ENCODE measurements around the gene CENPK.

CENPK gene

GRCh38 chr5:65480306-65480865, 82.6 kb downstream of the CENPK start:
- Histone ChIP-seq H3K36me3 (replicated peaks in 1 of 2; ENCODE audit: control insufficient read depth in 2 of 2, insufficient read depth in 2 of 2, low read length in 2 of 2) (no peaks in the 10 kb centered on the region), H3K79me1 (ENCODE audit: low read depth, low read length) (no peaks in the 10 kb centered on the region), H3K14ac (ENCODE audit: low read length) (no peak overlapping the region), H3K4ac (ENCODE audit: low read length) (no peak overlapping the region), H2BK15ac (ENCODE audit: low read length) (no peak overlapping the region), H2BK120ac (ENCODE audit: low read depth, low read length) (no peak overlapping the region), H2AK5ac (ENCODE audit: low read depth, low read length) (no peak overlapping the region), H4K8ac (ENCODE audit: low read depth, low read length) (no peak overlapping the region), H3K9me3 (replicated peaks in 1 of 2; ENCODE audit: control insufficient read depth in 2 of 2, insufficient read depth in 1 of 2, low read depth in 1 of 2, low read length in 2 of 2) (no peaks in the 10 kb centered on the region), H3K18ac (ENCODE audit: low read length) (no peak overlapping the region), H3K9ac (ENCODE audit: low read depth, low read length, poor library complexity) (no peak overlapping the region), H3K4me3 (ENCODE audit: low read length in 2 of 2) (peak overlapping the region; percentile 48 to 74), H2AFZ (ENCODE audit: low read length) (peak overlapping the region; percentile 90), H2BK12ac (ENCODE audit: low read length) (no peak overlapping the region), H3K27ac (replicated peaks; ENCODE audit: low read length) (no peak overlapping the region), H3K27me3 (ENCODE audit: control insufficient read depth in 3 of 3, insufficient read depth in 3 of 3, low read depth in 1 of 3, low read length in 3 of 3) (no peaks in the 10 kb centered on the region), H4K91ac (ENCODE audit: low read depth, low read length, poor library complexity) (no peak overlapping the region), H3K4me2 (ENCODE audit: insufficient read depth, low read length, poor library complexity, severe bottlenecking) (peak overlapping the region; percentile 63), H3K4me1 (ENCODE audit: control insufficient read depth in 2 of 2, insufficient read depth in 1 of 2, low read depth in 1 of 2, low read length in 2 of 2) (peaks cover 2 to 8% of the 10 kb centered on the region in 2 donors), H3K23ac (ENCODE audit: low read depth, low read length, poor library complexity) (no peak overlapping the region), H2BK5ac (ENCODE audit: low read length) (no peak overlapping the region)
- WGBS, 2 donors (ENCODE audit: extremely low coverage in 2 of 2, insufficient read length in 2 of 2, insufficient replicate concordance in 1 of 2), result no CpG with 5 or more reads among the region's 15 CpGs
- DNase-seq (ENCODE audit: low spot score), result no peak

GRCh38 chr5:65479527-65479926, 83.4 kb downstream of the CENPK start:
- no peak overlapping the region for H3K9ac ChIP-seq (ENCODE audit: low read depth, low read length, poor library complexity)
- H3K4me1 ChIP-seq (ENCODE audit: control insufficient read depth in 2 of 2, insufficient read depth in 1 of 2, low read depth in 1 of 2, low read length in 2 of 2), result peaks cover 2 to 8% of the 10 kb centered on the region in 2 donors
- no peak overlapping the region for H2BK5ac ChIP-seq (ENCODE audit: low read length)
- H2AK5ac ChIP-seq (ENCODE audit: low read depth, low read length), result no peak overlapping the region
- peak overlapping the region; percentile 90 for H2AFZ ChIP-seq (ENCODE audit: low read length)
- no peak overlapping the region for H2BK12ac ChIP-seq (ENCODE audit: low read length)
- H4K91ac ChIP-seq (ENCODE audit: low read depth, low read length, poor library complexity), result no peak overlapping the region
- H4K8ac ChIP-seq (ENCODE audit: low read depth, low read length), result no peak overlapping the region
- no CpG with 5 or more reads among the region's 1 CpG for WGBS, 2 donors (ENCODE audit: extremely low coverage in 2 of 2, insufficient read length in 2 of 2, insufficient replicate concordance in 1 of 2)
- no peak overlapping the region for H3K4ac ChIP-seq (ENCODE audit: low read length)
- H3K4me3 ChIP-seq (ENCODE audit: low read length in 2 of 2), result peak overlapping the region in 1 of 2 donors; percentile 48
- H3K9me3 ChIP-seq (replicated peaks in 1 of 2; ENCODE audit: control insufficient read depth in 2 of 2, insufficient read depth in 1 of 2, low read depth in 1 of 2, low read length in 2 of 2), result no peaks in the 10 kb centered on the region
- no peak overlapping the region for H3K27ac ChIP-seq (replicated peaks; ENCODE audit: low read length)
- DNase-seq (ENCODE audit: low spot score), result no peak
- no peak overlapping the region for H2BK120ac ChIP-seq (ENCODE audit: low read depth, low read length)
- no peaks in the 10 kb centered on the region for H3K79me1 ChIP-seq (ENCODE audit: low read depth, low read length)
- H3K36me3 ChIP-seq (replicated peaks in 1 of 2; ENCODE audit: control insufficient read depth in 2 of 2, insufficient read depth in 2 of 2, low read length in 2 of 2), result no peaks in the 10 kb centered on the region
- H3K27me3 ChIP-seq (ENCODE audit: control insufficient read depth in 3 of 3, insufficient read depth in 3 of 3, low read depth in 1 of 3, low read length in 3 of 3), result no peaks in the 10 kb centered on the region
- H2BK15ac ChIP-seq (ENCODE audit: low read length), result no peak overlapping the region
- H3K23ac ChIP-seq (ENCODE audit: low read depth, low read length, poor library complexity), result no peak overlapping the region
- no peak overlapping the region for H3K14ac ChIP-seq (ENCODE audit: low read length)
- H3K4me2 ChIP-seq (ENCODE audit: insufficient read depth, low read length, poor library complexity, severe bottlenecking), result no peak overlapping the region
- H3K18ac ChIP-seq (ENCODE audit: low read length), result no peak overlapping the region

GRCh38 chr5:65478336-65478735, 84.6 kb downstream of the CENPK start:
- Histone ChIP-seq H3K79me1 (ENCODE audit: low read depth, low read length) (no peaks in the 10 kb centered on the region), H3K4me1 (ENCODE audit: control insufficient read depth in 2 of 2, insufficient read depth in 1 of 2, low read depth in 1 of 2, low read length in 2 of 2) (peaks cover 2 to 5% of the 10 kb centered on the region in 2 donors), H3K36me3 (replicated peaks in 1 of 2; ENCODE audit: control insufficient read depth in 2 of 2, insufficient read depth in 2 of 2, low read length in 2 of 2) (no peaks in the 10 kb centered on the region), H3K27ac (replicated peaks; ENCODE audit: low read length) (no peak overlapping the region), H3K27me3 (ENCODE audit: control insufficient read depth in 3 of 3, insufficient read depth in 3 of 3, low read depth in 1 of 3, low read length in 3 of 3) (no peaks in the 10 kb centered on the region), H2BK5ac (ENCODE audit: low read length) (no peak overlapping the region), H3K23ac (ENCODE audit: low read depth, low read length, poor library complexity) (no peak overlapping the region), H3K14ac (ENCODE audit: low read length) (no peak overlapping the region), H4K91ac (ENCODE audit: low read depth, low read length, poor library complexity) (no peak overlapping the region), H2BK15ac (ENCODE audit: low read length) (no peak overlapping the region), H2BK120ac (ENCODE audit: low read depth, low read length) (no peak overlapping the region), H3K9me3 (replicated peaks in 1 of 2; ENCODE audit: control insufficient read depth in 2 of 2, insufficient read depth in 1 of 2, low read depth in 1 of 2, low read length in 2 of 2) (no peaks in the 10 kb centered on the region), H3K4me2 (ENCODE audit: insufficient read depth, low read length, poor library complexity, severe bottlenecking) (no peak overlapping the region), H2BK12ac (ENCODE audit: low read length) (no peak overlapping the region), H3K4ac (ENCODE audit: low read length) (no peak overlapping the region), H3K9ac (ENCODE audit: low read depth, low read length, poor library complexity) (no peak overlapping the region), H4K8ac (ENCODE audit: low read depth, low read length) (no peak overlapping the region), H3K18ac (ENCODE audit: low read length) (no peak overlapping the region), H3K4me3 (ENCODE audit: low read length in 2 of 2) (no peak overlapping the region), H2AFZ (ENCODE audit: low read length) (no peak overlapping the region), H2AK5ac (ENCODE audit: low read depth, low read length) (no peak overlapping the region)
- no CpG with 5 or more reads among the region's 1 CpG for WGBS, 2 donors (ENCODE audit: extremely low coverage in 2 of 2, insufficient read length in 2 of 2, insufficient replicate concordance in 1 of 2)
- DNase-seq (ENCODE audit: low spot score), result no peak

- no peak overlapping the region for H2BK5ac ChIP-seq (ENCODE audit: low read length)
- no peak overlapping the region for H2AK5ac ChIP-seq (ENCODE audit: low read depth, low read length)
- H2BK120ac ChIP-seq (ENCODE audit: low read depth, low read length), result no peak overlapping the region
- H3K4me2 ChIP-seq (ENCODE audit: insufficient read depth, low read length, poor library complexity, severe bottlenecking), result no peak overlapping the region
- H3K9me3 ChIP-seq (replicated peaks in 1 of 2; ENCODE audit: control insufficient read depth in 2 of 2, insufficient read depth in 1 of 2, low read depth in 1 of 2, low read length in 2 of 2), result no peaks in the 10 kb centered on the region
- H3K27ac ChIP-seq (replicated peaks; ENCODE audit: low read length), result no peak overlapping the region
- H3K18ac ChIP-seq (ENCODE audit: low read length), result no peak overlapping the region
- no peak overlapping the region for H2AFZ ChIP-seq (ENCODE audit: low read length)
- no peak overlapping the region for H3K4me3 ChIP-seq (ENCODE audit: low read length in 2 of 2)
- H3K14ac ChIP-seq (ENCODE audit: low read length), result no peak overlapping the region
- H3K79me1 ChIP-seq (ENCODE audit: low read depth, low read length), result no peaks in the 10 kb centered on the region
- no peak overlapping the region for H2BK15ac ChIP-seq (ENCODE audit: low read length)
- no peak overlapping the region for H2BK12ac ChIP-seq (ENCODE audit: low read length)
- no peak overlapping the region for H3K23ac ChIP-seq (ENCODE audit: low read depth, low read length, poor library complexity)
- no peak overlapping the region for H3K9ac ChIP-seq (ENCODE audit: low read depth, low read length, poor library complexity)
- H3K4ac ChIP-seq (ENCODE audit: low read length), result no peak overlapping the region
- H4K91ac ChIP-seq (ENCODE audit: low read depth, low read length, poor library complexity), result no peak overlapping the region
- WGBS, 2 donors (ENCODE audit: extremely low coverage in 2 of 2, insufficient read length in 2 of 2, insufficient replicate concordance in 1 of 2), result no CpG with 5 or more reads among the region's 1 CpG
- H4K8ac ChIP-seq (ENCODE audit: low read depth, low read length), result no peak overlapping the region
- DNase-seq (ENCODE audit: low spot score), result no peak
- no peaks in the 10 kb centered on the region for H3K36me3 ChIP-seq (replicated peaks in 1 of 2; ENCODE audit: control insufficient read depth in 2 of 2, insufficient read depth in 2 of 2, low read length in 2 of 2)
- H3K4me1 ChIP-seq (ENCODE audit: control insufficient read depth in 2 of 2, insufficient read depth in 1 of 2, low read depth in 1 of 2, low read length in 2 of 2), result peaks cover 0 to 3% of the 10 kb centered on the region in 2 donors
- no peaks in the 10 kb centered on the region for H3K27me3 ChIP-seq (ENCODE audit: control insufficient read depth in 3 of 3, insufficient read depth in 3 of 3, low read depth in 1 of 3, low read length in 3 of 3)
Observed at GRCh38 chr5:65475895-65476294, 87.1 kb downstream of the CENPK start.
